Jurkat, Clone E6-1 (cell line): ENCODE measurements around the gene OGFRL1.

Source experiments
- DNase-seq: peaks from one replicate; pipeline ENCODE4 v3.0.0-alpha.2; 2011; ENCODE audit warnings: low read depth, low spot score
- H3K4me3 ChIP-seq: 2 replicates; pipeline ENCODE4 v1.5.1; 2011; ENCODE audit warnings: mild to moderate bottlenecking, low read length, control low read depth, moderate library complexity

Gene OGFRL1

GRCh38 chr6:71324194-71324785 is 35.7 kb downstream of the OGFRL1 start:
- no peak overlapping the region for H3K4me3 ChIP-seq
- DNase-seq: no peak

GRCh38 chr6:71326611-71327010 is 38.0 kb downstream of the OGFRL1 start:
- H3K4me3 ChIP-seq: no peak overlapping the region
- DNase-seq: no peak

- H3K4me3 ChIP-seq: no peak overlapping the region
- DNase-seq: no peak
These were observed 41.9 kb downstream of the OGFRL1 start for GRCh38 chr6:71330501-71330900.

- no peak overlapping the region for H3K4me3 ChIP-seq
- DNase-seq: no peak
These were observed 43.4 kb downstream of the OGFRL1 start for GRCh38 chr6:71332012-71332411.

GRCh38 chr6:71333050-71333449 is 44.4 kb downstream of the OGFRL1 start:
- no peak for DNase-seq
- H3K4me3 ChIP-seq: no peak overlapping the region

- no peak overlapping the region for H3K4me3 ChIP-seq
- DNase-seq: no peak
These were observed 45.1 kb downstream of the OGFRL1 start for GRCh38 chr6:71333697-71334096.

- no peak for DNase-seq
- H3K4me3 ChIP-seq: no peak overlapping the region
These were observed 46.2 kb downstream of the OGFRL1 start for GRCh38 chr6:71334768-71335167.

- H3K4me3 ChIP-seq: no peak overlapping the region
- DNase-seq: no peak
These were observed 46.9 kb downstream of the OGFRL1 start for GRCh38 chr6:71335544-71335943.

- no peak for DNase-seq
- H3K4me3 ChIP-seq: no peak overlapping the region
These were observed 48.3 kb downstream of the OGFRL1 start for GRCh38 chr6:71336901-71337300.

- no peak overlapping the region for H3K4me3 ChIP-seq
- no peak for DNase-seq
These were observed 50.1 kb downstream of the OGFRL1 start for GRCh38 chr6:71338540-71339316.

GRCh38 chr6:71342772-71343171 is 54.2 kb downstream of the OGFRL1 start:
- no peak for DNase-seq

GRCh38 chr6:71345476-71346333 is 57.1 kb downstream of the OGFRL1 start:
- no peak overlapping the region for H3K4me3 ChIP-seq
- no peak for DNase-seq

More at GRCh38 chr6:71342772-71343171, 54.2 kb downstream of the OGFRL1 start:
- no peak overlapping the region for H3K4me3 ChIP-seq

- DNase-seq: no peak
- no peak overlapping the region for H3K4me3 ChIP-seq
These were observed 57.7 kb downstream of the OGFRL1 start for GRCh38 chr6:71346334-71346694.

- H3K4me3 ChIP-seq: no peak overlapping the region
- DNase-seq: no peak
These were observed 58.5 kb downstream of the OGFRL1 start for GRCh38 chr6:71347119-71347518.

GRCh38 chr6:71349395-71349794 is 60.8 kb downstream of the OGFRL1 start:
- DNase-seq: no peak
- no peak overlapping the region for H3K4me3 ChIP-seq

GRCh38 chr6:71349976-71350615 is 61.5 kb downstream of the OGFRL1 start:
- no peak for DNase-seq
- H3K4me3 ChIP-seq: no peak overlapping the region

GRCh38 chr6:71351190-71351589 is 62.6 kb downstream of the OGFRL1 start:
- DNase-seq: no peak
- no peak overlapping the region for H3K4me3 ChIP-seq
